CD4-positive, alpha-beta T cell (primary cell): ENCODE results near the gene ABLIM2. TPM values are rescaled to one million over a fixed set of nuclear protein-coding genes. Genes with fewer than 3 reads are reported as not detected.

Experiments
- ATAC-seq: fragments of 200-7000 bp; cut with Tn5 transposase; one replicate; pipeline ENCODE4 v1.10.0; 2022; ENCODE audit warnings: mild to moderate bottlenecking; ENCODE audit not compliant: poor library complexity
- CTCF ChIA-PET: fragments of 350-600 bp; sonication (Branson Sonifier 250); formaldehyde crosslinking; loops from one replicate; lab custom pipeline; 2021; ENCODE audit warnings: antibody characterized with exemption, inconsistent platforms; lab: Charles Lee
- POLR2A ChIA-PET: fragments of 350-600 bp; sonication (Branson Sonifier 250); formaldehyde crosslinking; loops from one replicate; lab custom pipeline; 2021; ENCODE audit warnings: antibody characterized with exemption, inconsistent platforms; lab: Charles Lee
- DNase-seq, 14 experiments: peaks; one replicate each; pipeline ENCODE4 v3.0.0-alpha.2; 2013 to 2020; ENCODE audit warnings: mixed read lengths in 2 of 14
- H3K27ac ChIP-seq, 2 donors: one replicate each; pipeline versions ENCODE4 v1.5.1 to v1.7.0; 2013; ENCODE audit warnings: low read length in 2 of 2, low read depth in 1 of 2, mild to moderate bottlenecking in 1 of 2
- H3K27me3 ChIP-seq, 2 experiments: 1 replicate in 1 of 2; 2 replicates in 1 of 2; pipeline versions ENCODE4 v1.6.1 to v1.7.0; 2013; ENCODE audit warnings: low read length in 2 of 2, control low read depth in 1 of 2, mild to moderate bottlenecking in 1 of 2, moderate library complexity in 1 of 2; ENCODE audit not compliant: insufficient read depth in 2 of 2, control insufficient read depth in 1 of 2
- H3K36me3 ChIP-seq: one replicate; pipeline ENCODE4 v1.6.1; 2013; ENCODE audit warnings: low read length, control low read depth; ENCODE audit not compliant: insufficient read depth
- H3K4me1 ChIP-seq: one replicate; pipeline ENCODE4 v1.6.1; 2013; ENCODE audit warnings: low read length, control low read depth; ENCODE audit not compliant: insufficient read depth
- H3K4me3 ChIP-seq: one replicate; pipeline ENCODE4 v1.5.1; 2013; ENCODE audit warnings: mild to moderate bottlenecking, low read length, moderate library complexity
- H3K9me3 ChIP-seq, 2 experiments: 1 replicate in 1 of 2; 2 replicates in 1 of 2; pipeline versions ENCODE4 v1.6.1 to v1.7.0; 2013; ENCODE audit warnings: low read length in 2 of 2, mild to moderate bottlenecking in 2 of 2, control low read depth in 1 of 2, moderate library complexity in 1 of 2; ENCODE audit not compliant: control insufficient read depth in 1 of 2, insufficient read depth in 1 of 2
- H3K27ac Mint-ChIP-seq: one replicate; pipeline ENCODE4 v1.8.0; 2020; ENCODE audit warnings: mixed read lengths
- H3K27me3 Mint-ChIP-seq: one replicate; pipeline ENCODE4 v1.8.0; 2021; ENCODE audit warnings: mixed read lengths
- H3K36me3 Mint-ChIP-seq: one replicate; pipeline ENCODE4 v1.8.0; 2021; ENCODE audit warnings: low read depth, mixed read lengths
- H3K4me1 Mint-ChIP-seq: one replicate; pipeline ENCODE4 v1.8.0; 2021; ENCODE audit warnings: low read depth, mixed read lengths
- H3K4me3 Mint-ChIP-seq: one replicate; pipeline ENCODE4 v1.8.0; 2020; ENCODE audit warnings: mild to moderate bottlenecking, mixed read lengths
- H3K9me3 Mint-ChIP-seq: one replicate; pipeline ENCODE4 v1.8.0; 2020; ENCODE audit warnings: mixed read lengths
- CTCF ChIP-seq: fragments of 200-600 bp; IDR thresholded peaks from one replicate; pipeline ENCODE4 v1.8.0; 2022; ENCODE audit warnings: antibody characterized with exemption, mild to moderate bottlenecking
- intact Hi-C, 2 experiments: fragments of 100-400 bp; cut with DNase I in 1 of 2; cut with micrococcal nuclease in 1 of 2; formaldehyde crosslinking; loops; one replicate each; pipeline versions ENCODE4 v1.15.1 to v1.9.0; 2023 to 2025; cut with DNase I, micrococcal nuclease
- total RNA-seq, 174 experiments: library from RNA in 2 of 174; stranded (reverse) in 2 of 174; gene quantifications; one replicate each; pipeline ENCODE4 v1.2.3 and lab custom pipeline; 2021 to 2026

ABLIM2 gene
- total RNA-seq, 2 experiments from 2014 or later: 2.5 to 2.7 TPM

DNA sequence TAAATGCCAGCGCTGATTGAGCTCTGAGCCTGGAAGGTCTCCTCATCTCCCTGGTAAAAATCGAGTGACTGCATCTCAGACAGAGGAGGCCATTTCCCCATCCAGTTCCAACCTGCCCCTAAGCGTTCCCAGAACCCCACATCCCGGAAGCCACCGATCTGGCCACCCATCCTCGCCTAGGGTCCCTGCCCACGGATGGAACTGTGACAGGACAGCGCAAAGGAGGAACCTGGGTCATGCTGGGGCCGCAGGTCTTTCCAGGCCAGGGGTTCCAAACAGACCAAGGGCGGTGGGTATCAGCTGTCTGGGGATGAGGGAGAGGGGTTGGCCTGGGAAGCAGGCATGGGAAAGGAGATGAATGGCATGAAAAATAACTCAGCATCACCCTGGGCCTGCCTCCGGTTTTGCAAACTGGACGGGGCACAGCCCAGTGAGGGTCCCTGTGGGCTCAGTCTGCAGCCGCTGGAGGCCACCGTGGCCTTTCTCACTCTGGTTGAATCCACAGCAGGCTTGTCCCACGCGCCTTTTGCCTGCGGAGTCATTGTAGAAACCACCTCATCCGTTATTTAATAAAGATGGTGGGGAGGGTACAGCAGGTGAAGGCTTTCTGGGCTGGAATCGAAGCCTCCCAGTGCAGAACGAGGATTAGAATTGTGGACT is 49.1 kb downstream of the ABLIM2 start:
- H3K4me3 ChIP-seq: no peak overlapping the region
- ATAC-seq (no peak), DNase-seq (no peak)
- ChIA-PET POLR2A (no interaction called here), CTCF (no interaction called here)
- no peak for TF ChIP-seq CTCF
- H3K4me1 Mint-ChIP-seq: no peaks in the 10 kb centered on the region
- H3K27me3 ChIP-seq: no peaks in the 10 kb centered on the region
- no peak overlapping the region for H3K27ac ChIP-seq
- H3K4me3 Mint-ChIP-seq: no peak overlapping the region
- no peaks in the 10 kb centered on the region for H3K36me3 Mint-ChIP-seq
- no peaks in the 10 kb centered on the region for H3K4me1 ChIP-seq
- H3K9me3 ChIP-seq: peaks cover 0 to 4% of the 10 kb centered on the region in 2 experiments
- no peaks in the 10 kb centered on the region for H3K36me3 ChIP-seq
- peaks cover 3% of the 10 kb centered on the region for H3K27me3 Mint-ChIP-seq
- no peak overlapping the region for H3K27ac Mint-ChIP-seq
- intact Hi-C loops: no loop called here
- H3K9me3 Mint-ChIP-seq: no peaks in the 10 kb centered on the region

DNA sequence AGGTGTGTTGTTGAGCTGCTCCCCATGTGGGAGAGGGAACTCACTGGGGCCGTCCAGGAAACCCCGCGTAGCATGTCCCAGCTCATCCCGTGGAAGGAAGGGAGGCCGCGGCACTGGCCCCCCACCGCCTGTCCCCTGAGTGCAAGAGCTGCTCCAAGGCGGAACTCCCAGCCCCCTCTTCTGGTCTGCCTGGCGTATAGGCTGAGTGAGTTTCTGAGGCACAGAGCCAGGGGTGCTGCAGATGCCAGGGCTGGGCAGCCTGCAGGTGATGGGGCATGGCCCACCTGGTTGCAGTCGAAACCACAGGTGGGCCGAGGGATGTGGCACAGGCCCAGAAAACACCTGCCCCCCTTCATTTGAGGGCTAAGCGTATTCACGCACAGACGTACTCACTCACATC is 49.6 kb downstream of the ABLIM2 start:
- POLR2A ChIA-PET: no interaction called here
- CTCF ChIA-PET: no interaction called here
- H3K4me1 Mint-ChIP-seq: no peaks in the 10 kb centered on the region
- H3K27ac Mint-ChIP-seq: no peak overlapping the region
- no peak for TF ChIP-seq CTCF
- Histone ChIP-seq H3K4me3 (no peak overlapping the region), H3K4me1 (no peaks in the 10 kb centered on the region), H3K36me3 (no peaks in the 10 kb centered on the region), H3K27me3 (no peaks in the 10 kb centered on the region), H3K9me3 (peaks cover 0 to 4% of the 10 kb centered on the region in 2 experiments), H3K27ac (no peak overlapping the region)
- no peak for DNase-seq
- peaks cover 3% of the 10 kb centered on the region for H3K27me3 Mint-ChIP-seq
- intact Hi-C loops: no loop called here
- H3K4me3 Mint-ChIP-seq: no peak overlapping the region
- no peaks in the 10 kb centered on the region for H3K9me3 Mint-ChIP-seq
- no peaks in the 10 kb centered on the region for H3K36me3 Mint-ChIP-seq
- ATAC-seq: no peak

DNA sequence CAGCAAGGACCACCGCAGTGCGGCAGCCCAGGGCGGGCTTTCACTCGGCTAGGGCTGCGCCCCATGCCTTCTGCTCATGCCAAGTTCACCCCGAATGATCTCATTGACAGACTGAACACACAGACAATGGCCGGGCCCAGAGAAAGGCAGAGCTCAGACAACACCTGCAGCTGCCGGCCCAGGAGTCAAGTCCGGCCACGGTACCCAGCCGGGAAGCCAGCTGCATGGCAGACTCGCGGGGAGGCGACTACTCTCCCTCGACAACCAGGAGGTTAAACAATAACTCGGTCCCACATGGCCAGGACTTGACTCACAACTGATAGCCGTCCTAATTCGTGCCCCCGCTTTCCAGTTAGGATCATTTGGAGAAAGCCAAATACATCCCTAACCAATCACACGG is 50.4 kb downstream of the ABLIM2 start:
- ChIA-PET POLR2A (no interaction called here), CTCF (no interaction called here)
- Mint-ChIP-seq H3K36me3 (no peaks in the 10 kb centered on the region), H3K4me3 (no peak overlapping the region), H3K27me3 (peaks cover 3% of the 10 kb centered on the region), H3K4me1 (no peaks in the 10 kb centered on the region), H3K9me3 (no peaks in the 10 kb centered on the region), H3K27ac (no peak overlapping the region)
- intact Hi-C loops: no loop called here
- Histone ChIP-seq H3K4me3 (no peak overlapping the region), H3K27me3 (no peaks in the 10 kb centered on the region), H3K27ac (no peak overlapping the region), H3K9me3 (peaks cover 0 to 4% of the 10 kb centered on the region in 2 experiments), H3K4me1 (no peaks in the 10 kb centered on the region), H3K36me3 (no peaks in the 10 kb centered on the region)
- DNase-seq: no peak
- TF ChIP-seq CTCF: no peak
- ATAC-seq: no peak
